SK-N-SH treated with all-trans-retinoic acid at 6 μM for 48 hours (cell line): Measurements from ENCODE around the gene PPP6R1.

Source experiments
- ARNTL ChIP-seq: fragments of 450-650 bp; formaldehyde crosslinking; IDR thresholded peaks from 2 replicates; pipeline ENCODE4 v1.5.0; 2020; ENCODE audit warnings: low read depth, mild to moderate bottlenecking, moderate library complexity, borderline replicate concordance
- ESRRG ChIP-seq: fragments of 250-450 bp; sonication (Bioruptor Pico); IDR thresholded peaks from 2 replicates; pipeline ENCODE4 v1.6.1; 2021; ENCODE audit warnings: mild to moderate bottlenecking

GRCh38 chr19:55241143-55241934 is 17.5 kb downstream of the PPP6R1 start:
- TF ChIP-seq ESRRG (CRISPR knock-in tag) = no peak
- TF ChIP-seq ARNTL = no peak
